DND-41 (cell line): ENCODE data around the gene ELF1.

Experiments
- CTCF ChIP-seq: IDR thresholded peaks from 2 replicates; pipeline ENCODE4 v1.5.1; 2012; ENCODE audit warnings: borderline replicate concordance, low read length, moderate library complexity, mild to moderate bottlenecking; ENCODE audit not compliant: poor library complexity, severe bottlenecking; ENCODE audit errors: extremely low read depth
- EZH2 ChIP-seq: IDR thresholded peaks from 3 replicates; pipeline ENCODE4 v1.6.1; 2012; ENCODE audit warnings: borderline replicate concordance, low read depth, mild to moderate bottlenecking, moderate library complexity, low read length, inconsistent platforms; ENCODE audit not compliant: severe bottlenecking

DNA sequence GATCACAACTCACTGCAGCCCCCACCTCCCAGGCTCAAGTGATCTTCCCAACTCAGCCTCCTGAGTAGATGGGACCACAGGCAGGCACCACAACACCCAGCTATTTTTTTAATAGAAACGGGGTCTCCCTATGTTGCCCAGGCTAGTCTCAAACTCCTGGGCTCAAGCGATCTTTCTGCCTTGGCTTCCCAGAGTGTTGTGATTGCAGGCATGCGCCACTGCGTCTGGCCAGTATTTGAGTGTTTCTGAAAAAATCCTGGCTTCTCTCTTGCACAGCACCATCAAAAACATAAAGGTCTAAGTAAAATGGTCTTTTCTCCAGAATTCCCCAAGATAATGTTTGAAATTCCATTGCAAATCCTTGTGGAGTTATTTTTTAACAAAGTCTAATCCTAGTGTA, 47.8 kb downstream of the ELF1 start:
- TF ChIP-seq CTCF (no peak), EZH2 (no peak)
